ENCODE results near the gene INPP5B.
A peak's percentile ranks its signal among the peaks of the same experiment; 100 is the strongest.
"Not testable (repeated sequence)": the region's sequence is repeated elsewhere in the genome, so short reads cannot be mapped to it uniquely, and the experiment has no call there.

Gene INPP5B

GRCh38 chr1:37925316-37925715 lies 21.5 kb downstream of the INPP5B start:
- DNase-seq: no peak
- in situ Hi-C loops (cut with HindIII; ENCODE audit: low pct_ligation_motif_present, low pct_unique_long_range_greater_than_20kb, low sequenced_read_pairs): no loop called here

DNA sequence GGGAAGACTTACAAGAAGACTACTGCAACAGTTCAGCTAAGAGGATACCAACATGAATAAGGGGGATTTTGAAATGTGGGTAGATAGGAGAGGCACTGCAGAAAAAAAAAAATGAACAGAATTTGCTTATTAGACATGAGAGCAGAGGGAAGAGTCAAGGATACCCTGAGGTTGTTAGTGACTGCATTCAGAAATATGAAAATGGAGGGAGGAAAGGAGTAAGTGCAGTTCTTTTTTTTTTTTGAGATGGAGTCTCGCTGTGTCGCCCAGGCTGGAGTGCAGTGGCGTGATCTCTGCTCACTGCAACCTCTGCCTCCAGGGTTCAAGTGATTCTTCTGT lies 23.3 kb downstream of the INPP5B start:
- in situ Hi-C loops (cut with HindIII; ENCODE audit: low pct_ligation_motif_present, low pct_unique_long_range_greater_than_20kb, low sequenced_read_pairs): no loop called here
- no peak for DNase-seq

DNA sequence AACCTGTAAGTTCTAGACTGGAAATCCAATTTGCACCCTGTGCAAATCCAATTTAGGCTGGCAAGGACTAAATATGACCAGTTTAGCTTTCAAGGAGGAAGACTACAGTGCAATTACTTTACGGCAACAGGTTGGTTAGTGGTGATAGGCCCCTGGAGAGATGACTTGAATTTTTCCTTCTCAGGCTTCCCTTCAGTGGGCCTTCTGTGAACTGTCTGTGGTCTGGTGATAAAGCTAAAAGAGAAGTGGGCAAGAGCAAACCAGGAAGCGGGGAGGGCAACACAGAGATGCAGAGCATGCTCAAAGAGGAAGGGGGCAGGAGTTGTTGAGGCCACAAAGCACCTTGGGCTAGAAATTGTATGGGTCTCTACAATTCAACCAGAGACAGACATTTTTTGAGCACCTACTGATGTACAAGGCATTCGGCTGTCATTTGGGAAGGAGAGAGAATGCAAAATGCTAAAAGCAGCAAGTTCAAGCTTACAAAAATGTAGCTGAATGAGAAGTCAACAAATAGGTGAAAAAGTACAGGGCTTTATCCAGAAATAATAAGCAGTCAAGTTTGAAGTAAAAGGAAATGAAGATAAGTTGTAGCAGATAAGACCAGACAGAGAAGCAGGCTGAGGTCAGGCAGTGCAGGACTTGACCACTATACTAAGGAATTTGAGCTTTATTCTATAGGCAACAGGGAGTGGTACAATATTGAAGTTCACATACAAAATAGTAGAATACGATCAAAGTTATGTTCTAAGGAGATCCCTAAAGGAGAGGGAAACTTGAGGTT lies 23.9 kb downstream of the INPP5B start:
- in situ Hi-C loops (cut with HindIII; ENCODE audit: low pct_ligation_motif_present, low pct_unique_long_range_greater_than_20kb, low sequenced_read_pairs): no loop called here

GRCh38 chr1:37919277-37919676 lies 27.6 kb downstream of the INPP5B start:
- peak; percentile 35 for DNase-seq
- in situ Hi-C loops (cut with HindIII; ENCODE audit: low pct_ligation_motif_present, low pct_unique_long_range_greater_than_20kb, low sequenced_read_pairs): no loop called here

More for the DNA sequence above, 23.9 kb downstream of the INPP5B start:
- no peak for DNase-seq

GRCh38 chr1:37915476-37916093 lies 31.3 kb downstream of the INPP5B start:
- DNase-seq: no peak
- in situ Hi-C loops (cut with HindIII; ENCODE audit: low pct_ligation_motif_present, low pct_unique_long_range_greater_than_20kb, low sequenced_read_pairs): no loop called here

DNA sequence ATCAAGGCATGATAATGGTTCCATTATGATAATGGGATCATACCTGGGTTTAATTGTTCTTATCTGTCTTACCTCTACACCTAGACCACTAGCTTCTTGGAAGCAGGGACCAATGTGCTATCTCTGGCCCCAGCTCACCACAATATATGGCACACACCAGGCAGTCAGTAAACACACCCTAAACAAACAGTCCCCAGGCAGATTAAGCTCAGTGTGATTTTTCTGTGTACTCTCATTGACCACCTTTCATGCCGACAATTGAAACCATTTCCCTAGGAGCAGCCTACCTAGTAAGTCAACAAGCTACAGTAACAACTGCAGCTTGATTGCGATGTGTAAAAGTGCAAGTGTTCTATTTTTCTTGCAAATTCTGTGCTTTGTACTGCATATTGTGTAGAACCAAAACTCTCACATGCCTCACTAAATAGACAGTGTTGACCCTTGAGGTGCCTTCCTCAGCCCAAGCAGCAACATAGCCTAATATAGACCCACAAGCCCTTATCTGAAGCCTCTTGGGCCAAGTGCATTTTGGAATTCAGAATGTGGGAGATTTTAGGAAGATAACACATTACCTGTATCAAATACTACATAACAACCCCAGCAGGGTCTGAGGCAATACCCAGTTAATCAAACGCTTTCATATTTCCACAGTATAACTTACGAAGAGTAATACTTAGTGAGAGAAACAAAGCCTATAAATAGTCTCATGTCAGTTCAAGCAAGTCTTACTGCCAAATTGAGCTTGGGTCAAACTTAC lies 32.0 kb downstream of the INPP5B start:
- in situ Hi-C loops (cut with HindIII; ENCODE audit: low pct_ligation_motif_present, low pct_unique_long_range_greater_than_20kb, low sequenced_read_pairs): no loop called here
- no peak for DNase-seq

- in situ Hi-C loops (cut with HindIII; ENCODE audit: low pct_ligation_motif_present, low pct_unique_long_range_greater_than_20kb, low sequenced_read_pairs): not testable (repeated sequence)
Measured at GRCh38 chr1:37911478-37911877, 35.4 kb downstream of the INPP5B start.

GRCh38 chr1:37910886-37911285 lies 36.0 kb downstream of the INPP5B start:
- DNase-seq; in situ Hi-C loops (cut with HindIII; ENCODE audit: low pct_ligation_motif_present, low pct_unique_long_range_greater_than_20kb, low sequenced_read_pairs): not testable (repeated sequence)

More at GRCh38 chr1:37911478-37911877, 35.4 kb downstream of the INPP5B start:
- DNase-seq: not testable (repeated sequence)

DNA sequence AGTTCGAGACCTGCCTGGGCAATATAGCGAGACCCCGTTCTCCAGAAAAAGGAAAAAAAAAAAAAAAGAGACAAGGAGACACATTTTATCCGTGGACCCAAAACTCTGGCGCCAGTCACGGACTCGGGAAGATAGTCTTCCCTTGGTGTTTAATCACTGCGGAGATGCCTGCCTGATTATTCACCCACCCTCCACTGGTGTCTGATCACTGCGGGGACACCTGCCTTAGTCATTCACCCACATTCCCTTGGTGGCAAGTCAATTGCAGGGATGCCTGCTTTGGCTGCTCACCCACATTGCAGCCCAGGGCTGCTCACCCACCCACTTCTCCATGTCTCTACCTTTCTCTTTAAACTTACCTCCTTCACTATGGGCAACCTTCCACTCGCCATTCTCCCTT lies 38.3 kb downstream of the INPP5B start:
- DNase-seq; in situ Hi-C loops (cut with HindIII; ENCODE audit: low pct_ligation_motif_present, low pct_unique_long_range_greater_than_20kb, low sequenced_read_pairs): not testable (repeated sequence)

GRCh38 chr1:37907416-37908125 lies 39.3 kb downstream of the INPP5B start:
- in situ Hi-C loops (cut with HindIII; ENCODE audit: low pct_ligation_motif_present, low pct_unique_long_range_greater_than_20kb, low sequenced_read_pairs); DNase-seq: not testable (repeated sequence)

DNA sequence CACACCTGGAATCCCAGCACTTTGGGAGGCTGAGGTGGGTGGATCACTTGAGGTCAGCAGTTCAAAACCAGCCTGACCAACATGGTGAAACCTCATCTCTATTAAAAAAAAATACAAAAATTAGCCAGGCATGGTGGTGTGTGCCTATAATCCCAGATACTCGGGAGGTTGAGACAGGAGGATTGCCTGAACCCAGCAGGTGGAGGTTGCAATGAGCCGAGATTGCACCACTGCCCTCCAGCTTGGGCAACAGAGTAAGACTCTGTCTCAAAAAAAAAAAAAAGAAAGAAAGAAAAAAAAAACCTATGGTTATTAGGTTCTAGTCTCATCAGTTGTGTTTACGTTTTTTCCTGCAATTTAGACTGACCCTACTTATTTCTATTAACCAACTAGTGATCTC lies 40.3 kb downstream of the INPP5B start:
- DNase-seq; in situ Hi-C loops (cut with HindIII; ENCODE audit: low pct_ligation_motif_present, low pct_unique_long_range_greater_than_20kb, low sequenced_read_pairs): not testable (repeated sequence)

DNA sequence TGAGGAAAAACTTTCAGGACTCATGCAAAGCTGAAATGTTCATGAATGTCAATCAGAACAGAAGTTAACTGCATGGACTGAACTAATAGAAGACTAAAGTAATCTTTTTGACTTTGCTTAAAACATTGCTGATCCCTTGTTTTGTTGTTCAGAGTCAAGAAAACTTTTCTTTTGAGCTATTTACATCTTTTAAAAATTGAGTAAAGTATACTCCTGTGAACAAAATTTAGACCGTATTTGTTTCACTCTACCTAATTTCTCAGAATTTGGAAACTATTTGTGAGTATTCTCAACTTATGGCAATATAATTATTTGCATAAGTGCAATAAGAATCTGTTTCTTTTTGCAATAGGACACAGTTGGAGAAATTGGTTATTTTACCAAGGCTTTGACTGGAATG lies 41.1 kb downstream of the INPP5B start:
- no peak for DNase-seq
- in situ Hi-C loops (cut with HindIII; ENCODE audit: low pct_ligation_motif_present, low pct_unique_long_range_greater_than_20kb, low sequenced_read_pairs): no loop called here

DNA sequence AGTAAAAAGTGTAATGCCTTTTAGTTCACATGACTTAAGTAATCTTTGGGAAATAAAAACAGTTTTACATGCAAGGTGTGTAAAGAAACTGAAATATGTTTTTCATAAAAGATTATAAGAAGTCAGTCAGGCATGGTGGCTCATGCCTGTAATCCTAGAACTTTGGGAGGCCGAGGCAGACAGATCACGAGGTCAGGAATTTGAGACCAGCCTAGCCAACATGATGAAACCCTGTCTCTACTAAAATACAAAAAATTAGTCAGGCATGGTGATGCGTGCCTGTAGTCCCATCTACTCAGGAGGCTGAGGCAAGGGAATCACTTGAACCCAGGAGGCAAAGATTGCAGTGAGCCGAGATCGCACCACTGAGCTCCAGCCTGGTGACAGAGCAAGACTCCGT lies 42.9 kb downstream of the INPP5B start:
- DNase-seq; in situ Hi-C loops (cut with HindIII; ENCODE audit: low pct_ligation_motif_present, low pct_unique_long_range_greater_than_20kb, low sequenced_read_pairs): not testable (repeated sequence)

DNA sequence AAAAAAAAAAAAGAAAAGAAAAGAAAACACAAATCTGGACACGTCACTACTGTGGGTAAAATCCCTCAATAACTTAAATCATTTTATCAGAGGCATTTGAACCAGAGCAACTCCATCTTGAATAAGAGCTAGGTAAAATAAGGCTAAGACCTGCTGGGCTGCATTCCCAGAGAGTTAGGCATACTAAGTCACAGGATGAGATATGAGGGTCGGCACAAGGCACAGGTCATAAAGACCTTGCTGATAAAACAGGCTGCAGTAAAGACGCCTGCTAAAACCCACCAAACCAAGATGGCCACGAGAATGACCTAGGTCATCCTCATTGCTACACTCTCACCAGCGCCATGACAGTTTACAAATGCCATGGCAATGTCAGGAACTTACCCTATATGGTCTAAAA lies 43.9 kb downstream of the INPP5B start:
- DNase-seq: no peak
- in situ Hi-C loops (cut with HindIII; ENCODE audit: low pct_ligation_motif_present, low pct_unique_long_range_greater_than_20kb, low sequenced_read_pairs): no loop called here

GRCh38 chr1:37901893-37902225 lies 45.0 kb downstream of the INPP5B start:
- in situ Hi-C loops (cut with HindIII; ENCODE audit: low pct_ligation_motif_present, low pct_unique_long_range_greater_than_20kb, low sequenced_read_pairs): no loop called here
- no peak for DNase-seq

- DNase-seq: no peak
- in situ Hi-C loops (cut with HindIII; ENCODE audit: low pct_ligation_motif_present, low pct_unique_long_range_greater_than_20kb, low sequenced_read_pairs): no loop called here
Measured at GRCh38 chr1:37901191-37901892, 45.5 kb downstream of the INPP5B start.

DNA sequence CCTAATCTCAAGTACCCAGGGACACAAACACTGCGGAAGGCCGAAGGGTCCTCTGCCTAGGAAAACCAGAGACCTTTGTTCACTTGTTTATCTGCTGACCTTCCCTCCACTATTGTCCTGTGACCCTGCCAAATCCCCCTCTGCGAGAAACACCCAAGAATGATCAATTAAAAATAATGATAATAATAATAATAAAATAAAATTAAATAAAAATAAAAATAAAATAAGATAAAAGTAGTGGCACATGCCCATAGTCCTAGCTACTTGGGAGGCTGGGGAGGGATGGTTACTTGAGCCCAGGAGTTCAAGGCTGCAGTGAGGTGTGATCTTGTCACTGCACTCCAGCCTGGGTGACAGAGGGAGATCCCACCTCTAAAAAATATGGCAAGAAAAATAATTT lies 49.3 kb downstream of the INPP5B start:
- DNase-seq; in situ Hi-C loops (cut with HindIII; ENCODE audit: low pct_ligation_motif_present, low pct_unique_long_range_greater_than_20kb, low sequenced_read_pairs): not testable (repeated sequence)

GRCh38 chr1:37893673-37894072 lies 53.2 kb downstream of the INPP5B start:
- no peak for DNase-seq
- in situ Hi-C loops (cut with HindIII; ENCODE audit: low pct_ligation_motif_present, low pct_unique_long_range_greater_than_20kb, low sequenced_read_pairs): no loop called here

Measured in ACHN (cell line).